Measurements from ENCODE around the gene FGFR2.

Gene FGFR2

GRCh38 chr10:121459622-121460453, 138.4 kb downstream of the FGFR2 start:
- Histone ChIP-seq H3K79me2 (ENCODE audit: control insufficient read depth, low read length) (no peaks in the 10 kb centered on the region), H3K36me3 (ENCODE audit: control insufficient read depth, low read length) (no peaks in the 10 kb centered on the region), H3K9me2 (replicated peaks; ENCODE audit: control insufficient read depth, low read length) (no peaks in the 10 kb centered on the region), H3K4me2 (ENCODE audit: low read length) (no peak overlapping the region), H4K20me1 (ENCODE audit: control insufficient read depth, insufficient read depth, low read depth, low read length) (no peaks in the 10 kb centered on the region), H3K27ac (ENCODE audit: low read depth, low read length) (no peak overlapping the region), H3K4me3 (ENCODE audit: low read length) (no peak overlapping the region), H3F3A (ENCODE audit: control insufficient read depth, insufficient read depth) (no peaks in the 10 kb centered on the region), H3K27me3 (ENCODE audit: control insufficient read depth, low read length) (no peaks in the 10 kb centered on the region), H3K4me1 (ENCODE audit: control insufficient read depth, low read length) (no peaks in the 10 kb centered on the region), H3K9me3 (ENCODE audit: control insufficient read depth, insufficient read depth, low read length) (no peaks in the 10 kb centered on the region)
- no peak for TF ChIP-seq CTCF (IDR thresholded peaks at IDR 0.05; ENCODE audit: low read depth, low read length, poor library complexity, severe bottlenecking)

DNA sequence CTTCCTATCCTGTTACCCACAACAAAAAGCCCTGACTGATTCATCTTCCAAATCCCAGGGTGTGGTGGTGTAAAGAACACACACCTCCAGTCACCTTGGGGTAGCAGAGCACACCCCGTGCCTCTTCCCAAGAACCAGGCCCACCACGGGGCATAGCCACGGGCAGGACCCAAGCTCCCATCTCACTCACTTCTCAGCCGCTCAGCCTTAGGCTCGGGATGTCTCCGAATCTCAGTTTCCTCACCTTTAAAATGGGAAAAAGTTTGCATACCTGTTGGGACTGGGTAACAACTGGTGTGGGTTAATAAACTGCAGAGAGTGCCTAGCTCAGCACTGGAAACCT, 139.0 kb downstream of the FGFR2 start:
- Histone ChIP-seq H4K20me1 (ENCODE audit: control insufficient read depth, insufficient read depth, low read depth, low read length) (no peaks in the 10 kb centered on the region), H3K4me1 (ENCODE audit: control insufficient read depth, low read length) (no peaks in the 10 kb centered on the region), H3F3A (ENCODE audit: control insufficient read depth, insufficient read depth) (no peaks in the 10 kb centered on the region), H3K27ac (ENCODE audit: low read depth, low read length) (no peak overlapping the region), H3K9me2 (replicated peaks; ENCODE audit: control insufficient read depth, low read length) (no peaks in the 10 kb centered on the region), H3K79me2 (ENCODE audit: control insufficient read depth, low read length) (no peaks in the 10 kb centered on the region), H3K4me3 (ENCODE audit: low read length) (no peak overlapping the region), H3K4me2 (ENCODE audit: low read length) (no peak overlapping the region), H3K27me3 (ENCODE audit: control insufficient read depth, low read length) (no peaks in the 10 kb centered on the region), H3K36me3 (ENCODE audit: control insufficient read depth, low read length) (no peaks in the 10 kb centered on the region), H3K9me3 (ENCODE audit: control insufficient read depth, insufficient read depth, low read length) (no peaks in the 10 kb centered on the region)
- TF ChIP-seq EZH2phosphoT487 (IDR thresholded peaks at IDR 0.05; ENCODE audit: borderline replicate concordance, low read length) (no peak), CTCF (IDR thresholded peaks at IDR 0.05; ENCODE audit: low read depth, low read length, poor library complexity, severe bottlenecking) (no peak)

DNA sequence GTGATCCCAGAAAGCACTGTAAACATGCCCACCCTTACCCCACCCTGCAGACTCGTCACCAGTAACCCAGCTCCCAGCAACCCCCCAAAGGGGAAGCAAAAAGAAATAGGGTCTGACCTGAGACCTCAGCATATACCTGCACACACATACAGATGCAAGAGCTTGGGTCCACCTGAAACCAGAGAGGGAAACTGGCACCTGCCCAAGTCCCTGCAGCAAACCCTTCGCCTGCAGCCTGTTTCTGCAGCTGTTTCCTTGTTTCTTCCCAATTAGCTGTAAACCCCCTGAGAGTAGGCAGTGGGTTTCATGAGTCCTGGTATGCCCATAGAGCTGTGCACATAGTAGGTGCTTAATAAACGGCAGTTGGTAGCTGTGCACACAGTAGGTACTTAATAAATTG, 140.5 kb downstream of the FGFR2 start:
- no peak overlapping the region for H3K4me3 ChIP-seq (ENCODE audit: low read length)
- H3K36me3 ChIP-seq (ENCODE audit: control insufficient read depth, low read length) = no peaks in the 10 kb centered on the region
- no peak overlapping the region for H3K4me2 ChIP-seq (ENCODE audit: low read length)
- H3K9me2 ChIP-seq (replicated peaks; ENCODE audit: control insufficient read depth, low read length) = no peaks in the 10 kb centered on the region
- TF ChIP-seq EZH2phosphoT487 (IDR thresholded peaks at IDR 0.05; ENCODE audit: borderline replicate concordance, low read length) (no peak), CTCF (IDR thresholded peaks at IDR 0.05; ENCODE audit: low read depth, low read length, poor library complexity, severe bottlenecking) (no peak)
- H3K27ac ChIP-seq (ENCODE audit: low read depth, low read length) = no peak overlapping the region
- H3K9me3 ChIP-seq (ENCODE audit: control insufficient read depth, insufficient read depth, low read length) = no peaks in the 10 kb centered on the region
- no peaks in the 10 kb centered on the region for H3K79me2 ChIP-seq (ENCODE audit: control insufficient read depth, low read length)
- H4K20me1 ChIP-seq (ENCODE audit: control insufficient read depth, insufficient read depth, low read depth, low read length) = no peaks in the 10 kb centered on the region
- no peaks in the 10 kb centered on the region for H3F3A ChIP-seq (ENCODE audit: control insufficient read depth, insufficient read depth)
- no peaks in the 10 kb centered on the region for H3K4me1 ChIP-seq (ENCODE audit: control insufficient read depth, low read length)
- no peaks in the 10 kb centered on the region for H3K27me3 ChIP-seq (ENCODE audit: control insufficient read depth, low read length)
